ENCODE measurements around the gene MAP3K19.

DNA sequence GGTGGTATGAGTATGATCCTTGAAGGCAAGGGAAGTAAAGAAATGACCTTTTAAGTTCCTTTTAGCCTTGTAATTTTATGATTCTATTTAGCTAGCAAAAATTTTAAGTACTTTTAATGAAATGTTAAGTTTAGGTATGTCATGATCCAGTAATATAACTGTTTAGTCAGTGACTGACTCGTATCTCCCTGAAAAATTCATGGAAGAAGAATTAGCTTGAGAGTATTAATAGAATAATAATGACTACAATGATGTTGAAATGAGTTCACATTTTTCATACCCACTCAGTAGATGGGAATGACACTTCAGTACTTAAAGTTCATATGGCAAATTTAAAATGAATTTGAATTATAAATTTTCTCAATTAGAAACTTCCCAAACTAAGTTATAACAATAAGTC, 19.5 kb upstream of the MAP3K19 start:
- TF ChIP-seq, protein P1, sequence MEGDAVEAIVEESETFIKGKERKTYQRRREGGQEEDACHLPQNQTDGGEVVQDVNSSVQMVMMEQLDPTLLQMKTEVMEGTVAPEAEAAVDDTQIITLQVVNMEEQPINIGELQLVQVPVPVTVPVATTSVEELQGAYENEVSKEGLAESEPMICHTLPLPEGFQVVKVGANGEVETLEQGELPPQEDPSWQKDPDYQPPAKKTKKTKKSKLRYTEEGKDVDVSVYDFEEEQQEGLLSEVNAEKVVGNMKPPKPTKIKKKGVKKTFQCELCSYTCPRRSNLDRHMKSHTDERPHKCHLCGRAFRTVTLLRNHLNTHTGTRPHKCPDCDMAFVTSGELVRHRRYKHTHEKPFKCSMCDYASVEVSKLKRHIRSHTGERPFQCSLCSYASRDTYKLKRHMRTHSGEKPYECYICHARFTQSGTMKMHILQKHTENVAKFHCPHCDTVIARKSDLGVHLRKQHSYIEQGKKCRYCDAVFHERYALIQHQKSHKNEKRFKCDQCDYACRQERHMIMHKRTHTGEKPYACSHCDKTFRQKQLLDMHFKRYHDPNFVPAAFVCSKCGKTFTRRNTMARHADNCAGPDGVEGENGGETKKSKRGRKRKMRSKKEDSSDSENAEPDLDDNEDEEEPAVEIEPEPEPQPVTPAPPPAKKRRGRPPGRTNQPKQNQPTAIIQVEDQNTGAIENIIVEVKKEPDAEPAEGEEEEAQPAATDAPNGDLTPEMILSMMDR (IDR thresholded peaks at IDR 0.05; ENCODE audit: low read depth, low read length, poor library complexity, severe bottlenecking): no peak
- TF ChIP-seq EZH2phosphoT487 (IDR thresholded peaks at IDR 0.05; ENCODE audit: borderline replicate concordance, low read length): no peak

Data from DOHH2 (cell line).